Neural cell (in vitro differentiated cells): ENCODE results near the gene CARD14. TPM values are rescaled to one million over a fixed set of nuclear protein-coding genes. Genes with fewer than 3 reads are reported as not detected.

Source experiments
- H2AFZ ChIP-seq: fragments of 200-600, 300-800 bp; sonication (generic), shearing (Covaris generic); 2 replicates; pipeline ENCODE4 v1.6.0; 2014; ENCODE audit warnings: low read depth, mild to moderate bottlenecking, antibody characterized with exemption, low read length, moderate library complexity
- H3F3A ChIP-seq: fragments of 200-600 bp; shearing (Covaris generic); 2 replicates; pipeline ENCODE4 v1.6.1; 2016; ENCODE audit warnings: mild to moderate bottlenecking, moderate library complexity, mixed read lengths, antibody characterized with exemption, low read length; ENCODE audit not compliant: insufficient read depth, poor library complexity, severe bottlenecking
- H3K27ac ChIP-seq: fragments of 200-600, 300-800 bp; sonication (generic), shearing (Covaris generic); 2 replicates; pipeline ENCODE4 v1.5.1; 2014; ENCODE audit warnings: mild to moderate bottlenecking, low read length, moderate library complexity
- H3K27me3 ChIP-seq: fragments of 300-800, 200-600 bp; sonication (generic), shearing (Covaris generic); 2 replicates; pipeline ENCODE4 v1.6.0; 2014; ENCODE audit warnings: mild to moderate bottlenecking, low read depth, low read length, moderate library complexity; ENCODE audit not compliant: insufficient read depth
- H3K36me3 ChIP-seq: fragments of 300-800, 200-600 bp; sonication (generic), shearing (Covaris generic); 2 replicates; pipeline ENCODE4 v1.5.1; 2014; ENCODE audit warnings: mild to moderate bottlenecking, antibody characterized with exemption, low read length, moderate library complexity; ENCODE audit not compliant: insufficient read depth
- H3K4me2 ChIP-seq: fragments of 300-800, 200-600 bp; sonication (generic), shearing (Covaris generic); 2 replicates; pipeline ENCODE4 v1.6.0; 2014; ENCODE audit warnings: mild to moderate bottlenecking, low read length
- H3K4me3 ChIP-seq: fragments of 300-800, 200-600 bp; sonication (generic), shearing (Covaris generic); 2 replicates; pipeline ENCODE4 v1.5.1; 2014; ENCODE audit warnings: mild to moderate bottlenecking, low read length, moderate library complexity
- H3K79me2 ChIP-seq: fragments of 200-600 bp; shearing (Covaris generic); replicated peaks from 2 replicates; pipeline ENCODE4 v1.6.0; 2014; ENCODE audit warnings: mild to moderate bottlenecking, low read length, moderate library complexity; ENCODE audit not compliant: insufficient read depth
- H3K9ac ChIP-seq: fragments of 300-800, 200-600 bp; sonication (generic), shearing (Covaris generic); 2 replicates; pipeline ENCODE4 v1.6.1; 2016; ENCODE audit warnings: mild to moderate bottlenecking, low read length, mixed read lengths
- H3K9me2 ChIP-seq: fragments of 200-600 bp; shearing (Covaris generic); 2 replicates; pipeline ENCODE4 v1.6.1; 2016; ENCODE audit warnings: mild to moderate bottlenecking, low read length, mixed read lengths; ENCODE audit not compliant: insufficient read depth
- H3K9me3 ChIP-seq: fragments of 200-600, 300-800 bp; sonication (generic), shearing (Covaris generic); 2 replicates; pipeline ENCODE4 v1.6.1; 2016; ENCODE audit warnings: mild to moderate bottlenecking, mixed run types, low read length, moderate library complexity, mixed read lengths
- H4K20me1 ChIP-seq: fragments of 200-600 bp; shearing (Covaris generic); 2 replicates; pipeline ENCODE4 v1.6.1; 2016; ENCODE audit warnings: mild to moderate bottlenecking, mixed run types; ENCODE audit not compliant: insufficient read depth
- CTCF ChIP-seq: fragments of 450-650 bp; IDR thresholded peaks from 2 replicates; pipeline ENCODE4 v1.5.1; 2014; ENCODE audit warnings: antibody characterized with exemption, mild to moderate bottlenecking, moderate library complexity; ENCODE audit not compliant: poor library complexity, severe bottlenecking
- EP300 ChIP-seq: fragments of 450-650 bp; conservative IDR thresholded peaks from 2 replicates; pipeline ENCODE4 v1.6.1; 2014; ENCODE audit warnings: antibody characterized with exemption, mild to moderate bottlenecking, moderate library complexity; ENCODE audit not compliant: poor library complexity, severe bottlenecking
- EZH2 ChIP-seq: fragments of 200-600, 300-800 bp; shearing (Covaris generic), sonication (generic); IDR thresholded peaks from 2 replicates; pipeline ENCODE4 v1.6.1; 2014; ENCODE audit warnings: antibody characterized with exemption, low read length, borderline replicate concordance, mild to moderate bottlenecking; ENCODE audit not compliant: insufficient read depth, poor library complexity, severe bottlenecking
- MXI1 ChIP-seq: fragments of 450-650 bp; conservative IDR thresholded peaks from 2 replicates; pipeline ENCODE4 v1.6.1; 2014; ENCODE audit warnings: antibody characterized with exemption, mild to moderate bottlenecking; ENCODE audit not compliant: poor library complexity, severe bottlenecking
- POLR2AphosphoS5 ChIP-seq: IDR thresholded peaks from 2 replicates; pipeline ENCODE4 v1.6.1; 2012
- RAD21 ChIP-seq: fragments of 450-650 bp; conservative IDR thresholded peaks from 2 replicates; pipeline ENCODE4 v1.6.1; 2014; ENCODE audit warnings: antibody characterized with exemption, mild to moderate bottlenecking, moderate library complexity
- REST ChIP-seq: IDR thresholded peaks from 2 replicates; pipeline ENCODE4 v1.6.1; 2012; ENCODE audit warnings: borderline replicate concordance
- SMC3 ChIP-seq: fragments of 450-650 bp; conservative IDR thresholded peaks from 2 replicates; pipeline ENCODE4 v1.6.1; 2014; ENCODE audit warnings: antibody characterized with exemption, mild to moderate bottlenecking, moderate library complexity; ENCODE audit not compliant: poor library complexity
- TAF1 ChIP-seq: IDR thresholded peaks from 2 replicates; pipeline ENCODE4 v1.6.1; 2012; ENCODE audit warnings: low read depth
- polyA plus RNA-seq: library from polyadenylated mRNA; depleted of rRNA; stranded (reverse); fragments of >200 nt; gene quantifications from 2 replicates; pipeline ENCODE4 v1.2.3, GENCODE V29; 2014

CARD14 gene
- polyA plus RNA-seq, 1 donor from 2014 or later: 0.12 TPM

DNA sequence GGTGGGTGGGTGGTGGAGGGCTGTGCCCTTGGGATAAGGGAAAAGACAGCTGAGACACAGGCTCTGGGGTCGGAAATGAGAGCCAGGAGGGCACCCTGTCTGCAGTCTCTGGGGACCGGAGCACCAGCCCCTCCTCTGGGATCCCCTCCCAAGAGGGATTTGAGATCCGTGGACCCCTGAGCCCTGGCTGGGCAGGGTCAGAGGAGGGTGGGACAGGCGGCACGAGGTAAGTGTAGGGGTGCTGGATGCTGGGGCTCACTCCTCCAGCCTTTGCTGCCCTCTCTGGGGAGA is 49.9 kb downstream of the CARD14 start:
- H2AFZ ChIP-seq: peak overlapping the region; percentile 40
- H4K20me1 ChIP-seq: no peaks in the 10 kb centered on the region
- no peaks in the 10 kb centered on the region for H3F3A ChIP-seq
- H3K27me3 ChIP-seq: no peaks in the 10 kb centered on the region
- H3K36me3 ChIP-seq: no peaks in the 10 kb centered on the region
- H3K79me2 ChIP-seq: no peaks in the 10 kb centered on the region
- TF ChIP-seq CTCF (no peak), EZH2 (no peak), MXI1 (no peak), TAF1 (no peak), EP300 (no peak), RAD21 (no peak), SMC3 (no peak), REST (no peak)
- H3K9me2 ChIP-seq: no peaks in the 10 kb centered on the region
- peak overlapping the region; percentile 85 for H3K4me3 ChIP-seq
- H3K27ac ChIP-seq: no peak overlapping the region
- peak overlapping the region; percentile 82 for H3K4me2 ChIP-seq
- no peaks in the 10 kb centered on the region for H3K9me3 ChIP-seq
- peak overlapping the region; percentile 69 for H3K9ac ChIP-seq

- TF ChIP-seq MXI1 (peak; percentile 50), REST (no peak), EP300 (no peak), POLR2AphosphoS5 (peak; percentile 45), EZH2 (no peak), CTCF (no peak), TAF1 (no peak), SMC3 (peak; percentile 29), RAD21 (peak; percentile 32)
- Histone ChIP-seq H3K9me3 (no peaks in the 10 kb centered on the region), H3K36me3 (no peaks in the 10 kb centered on the region), H2AFZ (peak within 1 kb of the TSS; percentile 40), H3K4me3 (peak within 1 kb of the TSS; percentile 85), H3K4me2 (peak within 1 kb of the TSS; percentile 82), H3K79me2 (no peaks in the 10 kb centered on the region), H4K20me1 (no peaks in the 10 kb centered on the region), H3F3A (no peaks in the 10 kb centered on the region), H3K9me2 (no peaks in the 10 kb centered on the region), H3K27me3 (no peaks in the 10 kb centered on the region), H3K9ac (peak within 1 kb of the TSS; percentile 69), H3K27ac (no peak within 1 kb of the TSS)
Observed at GRCh38 chr17:80220054-80220735, 50.4 kb downstream of the CARD14 start, which contains the start of the genes SGSH and SLC26A11. Gene SGSH, minus strand, starts transcription at chr17:80220333. Its CDS starts 20 bp downstream, at chr17:80220313. Gene SLC26A11, plus strand, starts transcription at chr17:80220427. Its CDS starts 1,134 bp downstream, at chr17:80221561.
